GM19467 (cell line): ENCODE data around the gene NRGN.
A peak's percentile ranks its signal among the peaks of the same experiment; 100 is the strongest.

Experiments
- ATAC-seq: cut with Tn5 transposase; IDR thresholded peaks from one replicate; pipeline ENCODE4 v1.9.1; 2021; ENCODE audit warnings: mild to moderate bottlenecking, moderate library complexity; ENCODE audit not compliant: unreplicated experiment

The NRGN gene

DNA sequence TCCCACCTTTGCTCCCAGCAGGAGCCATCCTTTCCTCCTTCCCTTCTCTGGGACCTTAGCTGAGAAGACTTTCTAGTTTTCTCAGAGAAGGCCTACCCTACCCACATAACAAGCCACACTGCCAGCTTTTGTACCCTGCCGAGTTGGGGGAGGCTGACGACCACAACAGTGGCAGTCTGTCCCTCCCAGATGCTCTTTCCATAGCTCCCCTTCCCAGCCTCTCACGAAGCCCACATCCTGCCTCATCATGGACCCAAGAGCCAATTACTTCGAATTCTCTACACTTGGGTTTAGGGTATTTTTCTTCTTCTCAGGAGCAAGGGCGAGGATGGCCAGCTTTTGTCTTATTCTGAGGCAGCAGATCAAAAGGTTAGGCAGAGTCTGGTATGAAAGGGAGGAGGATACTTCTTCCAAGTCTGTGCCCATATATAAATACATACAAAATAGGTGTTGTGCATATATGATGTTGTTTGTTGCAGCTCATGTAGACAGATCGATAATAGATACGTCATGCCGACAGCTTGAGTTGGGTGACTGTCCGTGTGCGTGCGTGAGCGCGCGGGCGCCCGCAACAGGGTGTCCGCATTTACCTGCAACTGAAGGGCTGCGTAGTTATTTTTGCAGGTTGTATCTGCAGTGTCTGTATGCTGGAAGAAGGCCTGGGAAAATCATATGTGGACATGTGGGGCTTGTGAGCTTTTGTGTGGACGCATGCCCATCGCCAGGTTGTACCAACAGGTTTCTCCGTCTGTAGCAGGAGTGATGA, 846 bp upstream of the NRGN start:
- no peak for ATAC-seq

DNA sequence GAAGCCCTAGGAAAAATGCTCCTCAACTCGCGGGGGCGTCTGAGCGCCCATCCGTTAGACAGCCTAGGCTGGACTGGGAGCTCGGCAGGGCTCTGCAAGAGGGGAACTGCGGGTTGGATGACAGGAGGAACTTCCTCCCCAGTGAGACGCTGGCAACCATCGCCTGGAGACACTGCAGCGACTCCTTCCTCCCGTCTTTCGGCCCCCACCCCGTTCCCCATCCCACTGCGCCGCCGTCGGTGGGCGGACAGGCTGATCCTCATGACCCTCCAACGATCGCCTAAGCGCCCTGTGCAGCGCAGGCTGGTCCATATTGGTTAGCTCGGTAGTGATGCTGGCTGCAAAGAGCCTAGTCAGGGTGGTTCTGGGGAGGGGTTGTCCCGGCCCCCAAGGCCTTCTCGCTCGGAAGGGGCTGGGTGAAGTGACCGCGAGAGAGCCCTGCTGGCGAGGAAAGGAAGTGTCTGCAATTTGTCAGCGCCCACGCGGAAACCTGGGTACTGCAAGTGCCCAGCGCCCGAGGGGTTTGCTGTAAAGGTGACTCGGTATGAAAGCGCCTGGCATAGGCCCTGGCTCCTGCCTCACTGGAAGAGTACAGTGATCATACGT, 638 bp downstream of the NRGN start:
- peak; percentile 44 for ATAC-seq

DNA sequence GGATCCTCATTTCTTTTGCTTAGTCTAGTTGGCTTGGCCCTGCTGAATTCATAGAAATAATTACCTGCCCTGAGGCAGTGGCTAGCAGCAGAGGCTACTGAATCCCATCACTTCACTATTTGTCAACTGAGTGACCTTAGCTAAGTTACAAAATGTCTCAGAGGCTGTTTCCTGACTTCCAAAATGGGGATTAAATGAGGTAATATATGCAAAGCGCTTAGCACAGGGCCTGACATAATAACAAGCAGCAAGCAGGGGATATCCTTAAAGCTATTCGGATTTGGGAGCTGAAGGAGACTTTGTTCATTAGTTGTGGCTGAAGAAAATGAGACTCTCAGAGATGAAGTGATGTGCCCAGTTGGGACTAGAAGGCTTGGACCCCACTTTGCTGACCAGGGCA, 2.8 kb downstream of the NRGN start:
- ATAC-seq, result no peak

DNA sequence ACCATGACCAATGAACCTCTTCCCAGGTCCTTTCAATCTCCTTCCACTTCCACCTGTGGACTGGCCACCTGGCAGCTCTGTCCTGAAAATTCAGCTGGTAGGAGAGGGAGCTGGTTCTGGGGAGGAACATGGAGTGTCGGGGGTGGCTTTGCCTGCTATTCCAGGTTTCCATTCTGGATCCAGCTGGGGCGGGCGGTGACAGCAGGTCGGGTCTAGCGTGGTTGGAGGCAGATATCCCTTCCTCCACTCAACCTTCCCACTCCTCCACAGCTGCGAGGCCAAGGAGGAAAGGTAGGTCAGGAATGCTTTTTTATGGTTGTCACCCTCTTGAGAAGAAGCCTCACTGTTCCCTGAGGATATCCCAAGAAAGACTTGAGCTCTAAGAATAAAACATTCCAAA, 3.3 kb downstream of the NRGN start:
- ATAC-seq, result no peak

DNA sequence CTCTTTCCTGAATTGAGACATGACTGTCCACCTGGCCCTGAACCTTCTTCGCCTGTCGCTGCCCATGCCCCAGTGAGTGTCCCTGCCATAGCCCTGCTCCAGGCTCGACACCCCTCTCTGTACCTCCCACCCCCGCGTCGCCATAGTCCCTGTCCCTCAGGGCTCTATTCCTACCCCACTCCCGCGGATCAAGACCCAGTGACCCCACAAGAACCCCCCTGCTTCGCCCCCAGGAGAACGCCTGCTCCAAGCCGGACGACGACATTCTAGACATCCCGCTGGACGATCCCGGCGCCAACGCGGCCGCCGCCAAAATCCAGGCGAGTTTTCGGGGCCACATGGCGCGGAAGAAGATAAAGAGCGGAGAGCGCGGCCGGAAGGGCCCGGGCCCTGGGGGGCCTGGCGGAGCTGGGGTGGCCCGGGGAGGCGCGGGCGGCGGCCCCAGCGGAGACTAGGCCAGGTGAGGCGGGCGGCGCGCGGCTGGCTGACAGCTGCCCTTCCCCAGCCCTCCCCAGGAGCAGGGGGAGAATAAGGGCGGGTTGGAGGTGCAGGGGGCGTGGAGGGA, 5.6 kb downstream of the NRGN start:
- no peak for ATAC-seq

DNA sequence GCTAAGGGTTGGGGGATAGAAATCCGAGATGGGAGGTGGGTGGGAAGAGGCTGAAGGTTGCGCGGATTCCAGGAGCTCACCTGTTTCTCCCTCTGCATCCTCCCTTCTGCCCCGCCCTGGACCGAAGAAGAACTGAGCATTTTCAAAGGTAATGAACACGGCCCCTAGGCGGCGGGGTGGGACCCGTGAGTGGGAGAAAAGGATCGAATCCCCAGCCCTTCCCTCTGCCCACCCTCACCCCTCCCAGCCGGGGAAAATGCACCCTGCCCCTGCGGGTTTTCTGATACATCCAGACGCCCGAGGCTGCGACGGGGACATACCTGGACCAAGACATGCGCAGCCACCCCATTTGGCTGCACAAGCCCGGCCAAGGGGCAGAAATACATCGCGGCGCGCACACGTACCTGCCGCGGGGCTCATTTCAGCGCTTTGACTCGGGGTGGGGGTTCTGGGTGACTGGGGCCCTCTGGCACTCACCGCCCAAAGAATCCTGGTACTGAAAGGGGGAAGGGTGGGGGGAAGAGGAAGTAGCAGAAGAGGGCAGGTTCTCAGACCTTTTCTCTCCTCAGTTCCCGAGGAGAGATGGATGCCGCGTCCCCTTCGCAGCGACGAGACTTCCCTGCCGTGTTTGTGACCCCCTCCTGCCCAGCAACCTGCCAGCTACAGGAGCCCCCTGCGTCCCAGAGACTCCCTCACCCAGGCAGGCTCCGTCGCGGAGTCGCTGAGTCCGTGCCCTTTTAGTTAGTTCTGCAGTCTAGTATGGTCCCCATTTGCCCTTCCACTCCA, 6.3 kb downstream of the NRGN start:
- peak; percentile 10 for ATAC-seq

DNA sequence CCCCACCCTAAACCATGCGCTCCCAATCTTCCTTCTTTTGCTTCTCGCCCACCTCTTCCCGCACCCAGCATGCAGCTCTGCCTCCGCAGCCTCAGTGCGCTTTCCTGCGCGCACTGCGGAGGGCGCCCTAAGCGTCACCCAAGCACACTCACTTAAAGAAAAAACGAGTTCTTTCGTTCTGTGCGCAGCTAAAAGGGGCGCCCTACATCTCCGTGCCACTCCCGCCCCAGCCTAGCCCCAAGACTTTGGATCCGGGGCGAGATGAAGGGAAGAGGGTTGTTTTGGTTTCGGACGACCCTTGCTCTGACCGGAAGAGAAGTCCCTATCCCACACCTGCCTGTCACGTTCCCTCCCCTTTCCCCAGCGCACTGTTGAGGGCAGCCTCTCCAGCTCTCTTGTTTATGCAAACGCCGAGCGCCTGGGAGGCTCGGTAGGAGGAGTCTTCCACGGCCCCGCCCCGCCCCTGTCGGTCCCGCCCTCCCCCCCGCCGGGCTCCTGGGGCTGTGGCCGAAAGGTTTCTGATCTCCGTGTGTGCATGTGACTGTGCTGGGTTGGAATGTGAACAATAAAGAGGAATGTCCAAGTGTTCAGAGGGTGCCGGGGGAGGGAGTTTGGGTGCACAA, 7.0 kb downstream of the NRGN start:
- peak; percentile 92 for ATAC-seq

DNA sequence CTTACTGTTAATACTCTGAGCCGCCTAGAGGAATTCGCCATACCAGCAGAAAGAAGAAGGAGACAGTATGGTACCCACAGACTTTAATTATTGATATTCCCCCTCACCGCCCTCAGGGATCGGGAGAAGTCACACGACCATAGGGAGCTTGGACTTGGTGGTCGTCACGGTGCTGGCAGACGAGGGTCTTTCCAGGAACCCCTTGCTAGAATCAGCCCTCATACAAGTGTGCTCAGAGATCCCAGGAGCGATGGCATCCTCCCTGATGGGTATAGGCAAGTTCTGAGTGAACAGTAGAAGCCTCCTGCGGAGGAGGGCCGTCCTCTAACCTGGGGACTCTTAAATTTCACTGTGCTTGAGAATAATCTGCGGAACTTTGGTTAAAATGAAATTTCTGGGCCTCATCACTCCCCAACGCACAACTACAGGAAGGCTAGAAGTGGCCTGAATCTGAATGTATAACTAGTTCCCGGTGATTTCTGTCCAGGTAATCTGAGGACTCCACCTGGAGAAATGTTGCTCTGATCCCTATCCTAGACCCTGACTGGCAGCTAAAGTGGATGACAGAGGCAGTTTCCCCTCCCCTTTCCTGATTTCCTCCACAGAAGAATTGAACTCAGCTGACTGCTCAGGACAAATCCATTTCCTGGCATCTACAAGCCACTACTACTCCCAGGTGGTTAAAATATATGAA, 7.8 kb downstream of the NRGN start:
- no peak for ATAC-seq

DNA sequence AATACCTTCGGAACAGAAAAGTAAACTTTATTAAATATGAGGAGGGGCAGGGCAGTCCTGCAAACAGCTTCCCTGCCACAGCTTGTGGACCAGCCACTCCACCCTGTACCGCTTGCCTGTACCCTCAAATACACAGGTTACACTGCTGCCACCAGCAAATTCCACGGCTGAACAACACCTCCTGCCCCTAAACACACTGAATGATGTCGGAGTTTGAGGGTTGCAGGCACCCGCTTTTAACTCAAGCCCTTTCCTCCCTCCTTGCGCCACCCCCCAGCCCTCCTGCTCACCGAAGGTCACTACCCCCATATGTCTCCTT, 8.3 kb downstream of the NRGN start:
- ATAC-seq, result no peak

DNA sequence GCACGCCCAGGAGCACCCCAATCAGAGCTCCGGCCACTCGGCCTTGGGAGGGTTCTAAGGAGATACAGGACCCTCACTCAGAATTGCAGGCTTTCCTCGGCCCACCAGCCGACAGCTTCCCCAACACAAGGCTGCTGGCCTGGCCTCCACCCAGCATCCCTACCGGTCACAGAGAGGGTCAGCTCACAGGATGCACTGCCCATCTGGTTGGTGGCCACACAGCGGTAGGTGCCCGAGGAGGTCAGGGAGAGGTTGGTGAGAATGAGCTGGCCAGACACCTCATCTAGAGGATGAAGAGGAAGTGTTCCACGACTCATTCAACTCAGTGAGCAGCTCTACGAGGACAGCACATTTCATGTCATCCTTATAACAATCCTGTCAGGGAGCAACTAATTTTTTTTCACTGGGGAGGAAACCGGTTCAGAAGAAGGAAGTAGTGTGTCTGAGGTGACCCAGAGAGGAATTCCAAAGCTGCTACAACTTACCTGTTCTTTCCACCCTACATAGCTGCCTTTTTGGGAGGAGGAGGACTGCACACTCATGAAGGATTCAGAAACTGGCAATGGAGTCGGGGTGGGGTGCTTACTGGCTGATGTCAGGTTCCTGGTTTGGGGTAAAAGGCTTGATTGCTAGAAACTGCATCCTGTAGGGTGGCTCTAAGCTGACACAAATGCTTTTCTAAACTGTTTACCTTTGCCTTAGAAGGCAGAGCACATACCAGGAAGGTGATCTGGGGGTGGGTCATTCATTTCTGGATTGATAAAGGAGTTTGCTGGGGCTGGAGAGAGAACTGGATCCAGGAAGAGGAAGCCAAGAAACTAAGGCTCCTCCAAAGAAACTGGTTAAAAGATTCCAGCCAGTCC, 9.0 kb downstream of the NRGN start:
- no peak for ATAC-seq

DNA sequence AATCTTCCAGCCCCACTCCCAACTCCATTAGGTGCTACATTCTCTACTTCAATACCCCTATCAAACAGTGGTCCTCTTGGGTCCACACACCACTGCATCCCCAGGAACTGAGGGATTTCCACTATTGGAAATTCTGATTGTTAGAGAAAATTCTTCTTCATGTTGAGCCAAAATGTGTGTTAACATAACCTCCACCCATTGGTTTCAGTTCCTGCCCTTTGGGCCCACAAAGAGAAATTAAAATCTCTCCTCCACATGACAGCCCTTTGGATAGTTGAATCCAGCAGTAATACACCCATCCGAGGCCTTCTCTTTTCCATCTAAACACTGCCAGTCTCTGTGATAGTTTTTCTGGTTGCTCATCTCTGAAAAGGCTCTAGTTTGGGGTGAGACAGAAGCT, 10.2 kb downstream of the NRGN start:
- ATAC-seq, result no peak

DNA sequence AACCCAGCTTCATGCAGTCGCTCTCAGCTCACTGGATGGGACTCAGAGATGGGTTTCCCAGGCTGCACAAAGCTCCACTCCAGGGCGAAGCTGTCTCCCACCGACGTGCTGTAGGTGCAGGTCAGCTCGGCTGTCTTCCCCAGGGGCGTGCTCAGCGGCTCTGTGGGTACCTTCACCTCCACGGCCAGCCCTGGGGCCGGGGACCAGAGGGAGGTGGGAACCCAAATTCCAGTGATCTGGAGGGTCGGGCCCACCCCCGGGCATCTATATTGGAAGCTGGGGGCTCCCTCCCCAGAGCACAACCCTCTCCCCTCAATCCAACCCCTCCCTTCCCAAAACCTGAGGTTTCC, 11.6 kb downstream of the NRGN start:
- no peak for ATAC-seq

DNA sequence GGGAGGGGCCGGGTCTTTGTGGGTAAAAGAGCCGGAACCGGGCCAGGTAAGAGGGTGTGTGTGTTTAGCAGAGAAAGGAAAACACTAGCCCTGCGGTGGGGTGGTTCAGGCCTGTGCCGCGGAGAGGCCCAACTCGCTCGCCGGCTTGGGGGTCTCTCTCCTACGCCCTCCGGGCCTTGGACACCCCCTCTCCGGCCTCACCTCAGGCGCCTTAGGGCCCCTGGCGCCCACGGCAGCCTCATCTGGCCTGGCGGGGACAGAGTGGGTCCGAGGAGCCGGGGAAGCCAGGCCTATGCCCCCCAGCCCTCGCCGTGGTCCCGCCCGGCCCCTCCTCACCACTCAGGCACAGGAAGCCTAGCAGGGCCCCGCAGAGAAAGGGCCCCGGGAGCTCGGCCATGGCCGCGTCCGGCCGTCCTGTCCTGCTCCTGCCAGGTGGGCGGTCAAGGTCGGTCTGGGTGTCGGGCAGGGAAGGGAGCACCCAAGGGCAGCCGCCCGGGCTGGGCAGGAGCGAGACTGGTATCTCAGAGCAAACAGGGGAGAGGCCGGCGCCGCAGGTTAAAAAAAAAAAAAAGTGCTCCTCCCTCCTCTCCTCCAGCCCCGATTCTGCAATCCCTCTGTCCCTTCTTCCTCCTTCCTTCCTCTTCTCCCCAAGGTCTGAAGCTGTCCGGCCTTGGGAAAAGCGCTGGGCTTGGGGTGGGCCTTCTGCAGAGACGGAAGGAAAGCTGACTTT, 12.2 kb downstream of the NRGN start, which contains the start of gene VSIG2:
Gene VSIG2 (minus strand): TSS at position 515 of the 730 bp plus-strand sequence. CDS start 118 bp downstream, at position 397.
- ATAC-seq, result no peak

DNA sequence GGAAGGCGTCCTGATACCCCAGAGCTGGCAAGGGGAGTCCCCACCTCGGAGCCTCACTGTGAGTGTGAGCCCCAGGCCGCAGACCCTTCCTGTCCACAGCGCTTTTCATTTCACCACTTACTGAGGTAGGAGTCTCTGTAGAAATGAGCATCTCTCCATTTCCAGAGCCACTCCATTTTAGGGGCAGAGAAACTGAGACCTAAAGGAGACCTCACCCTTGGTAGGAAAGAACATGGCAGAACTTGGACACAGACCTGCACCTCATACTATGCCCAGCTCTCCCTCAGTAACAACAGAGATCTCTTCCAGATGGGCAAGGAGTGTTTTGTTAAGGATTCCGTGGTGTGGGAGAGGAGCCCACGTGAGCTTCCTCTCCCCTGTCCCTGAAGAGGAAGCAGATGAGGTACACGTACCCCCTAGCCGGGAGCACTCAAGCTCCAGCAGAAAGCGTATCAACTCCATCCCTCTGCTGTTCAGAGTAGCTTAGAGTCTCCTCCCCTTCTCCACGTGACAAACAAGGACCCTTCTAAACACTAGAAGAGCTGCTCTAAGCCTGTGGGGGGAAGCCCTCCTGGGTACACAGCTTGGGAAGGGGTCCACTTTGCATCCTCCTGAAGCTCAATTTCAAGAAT, 12.8 kb downstream of the NRGN start:
- ATAC-seq, result no peak

DNA sequence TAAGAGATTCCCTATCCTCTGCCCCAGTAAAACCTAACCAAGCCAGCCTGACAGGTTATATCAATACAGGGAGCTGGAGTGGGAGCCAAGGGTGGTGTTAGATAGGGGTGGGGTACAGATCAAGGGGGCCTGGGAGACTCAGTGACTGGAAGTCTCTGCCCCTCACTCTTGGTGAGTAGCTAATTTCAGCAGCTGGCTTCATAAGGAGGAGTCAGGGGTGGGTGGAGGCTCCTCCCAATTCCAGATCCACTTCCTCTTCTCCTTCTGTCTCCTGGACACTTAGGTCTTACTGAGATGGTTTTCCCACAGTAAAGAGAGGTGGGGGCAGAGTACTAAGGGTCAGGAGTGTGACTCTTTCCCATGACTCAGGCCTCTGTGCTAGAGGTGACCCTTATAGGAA, 13.5 kb downstream of the NRGN start:
- no peak for ATAC-seq

DNA sequence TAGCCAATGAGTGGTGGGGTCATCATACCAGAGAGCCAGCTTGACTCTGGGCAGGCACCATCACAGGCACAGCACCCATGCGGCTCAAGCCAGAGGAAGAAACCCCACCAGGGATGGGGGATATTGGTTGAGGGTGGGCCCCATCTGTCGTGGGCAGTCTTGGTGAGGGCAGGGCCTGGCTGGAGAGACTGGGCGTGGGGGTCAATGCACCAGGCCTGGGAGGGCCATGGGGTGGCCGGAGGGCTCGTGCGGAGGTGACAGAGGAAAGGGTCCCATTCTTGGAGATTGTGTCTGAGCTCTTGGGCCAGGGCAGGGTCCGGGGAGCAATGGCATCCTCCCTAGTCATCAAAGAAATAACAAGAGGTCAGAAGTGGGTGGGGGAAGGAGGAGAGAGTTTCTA, 13.9 kb downstream of the NRGN start:
- ATAC-seq, result no peak

DNA sequence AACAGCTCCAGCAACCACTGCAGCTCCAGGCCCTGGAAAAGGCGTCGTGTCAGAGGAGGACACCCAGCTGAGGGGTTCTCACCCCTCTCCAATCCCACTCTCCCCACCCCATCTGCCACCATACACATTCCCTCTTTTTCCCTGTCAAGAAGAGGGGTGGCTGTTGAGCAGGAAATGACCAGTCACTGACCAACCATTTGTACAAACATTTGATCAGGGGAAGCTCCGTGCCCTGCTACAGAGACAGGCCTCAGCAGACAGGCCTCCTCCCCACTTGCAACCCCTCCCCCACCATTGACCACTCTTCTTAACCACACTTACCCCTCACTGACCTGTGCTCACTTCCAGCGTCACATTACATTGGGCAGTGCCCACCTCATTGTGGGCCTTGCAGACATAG, 14.6 kb downstream of the NRGN start:
- ATAC-seq, result no peak

DNA sequence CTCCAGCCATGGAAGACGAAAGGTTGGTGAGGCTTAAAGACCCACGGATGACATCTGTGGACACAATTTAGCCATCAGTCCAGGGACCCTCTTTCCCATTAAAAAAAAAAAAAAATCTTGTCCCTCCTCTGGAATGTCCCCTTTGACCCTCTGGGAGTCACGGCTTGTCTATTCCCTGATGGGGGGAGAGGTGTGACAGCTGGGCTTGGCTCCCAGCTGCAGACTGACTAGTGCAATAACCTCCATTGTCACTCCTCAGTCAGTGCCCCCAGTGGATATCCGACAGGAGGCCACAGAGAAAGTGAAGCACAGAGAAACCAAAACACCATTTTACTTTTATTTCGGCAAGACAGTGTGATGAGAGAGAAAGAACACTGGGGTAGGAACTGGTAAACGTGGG, 15.0 kb downstream of the NRGN start:
- no peak for ATAC-seq
